T-helper 2 cell treated with Interferon-gamma antibody and Interleukin-4, amounts not matched to agents 100 ng/mL and 5 ng/mL, for 36 hours (primary cell): ENCODE measurements around the gene PTH2R. TPM values are rescaled to one million over a fixed set of nuclear protein-coding genes. Genes with fewer than 3 reads are reported as not detected.
"Not testable (repeated sequence)": the region's sequence is repeated elsewhere in the genome, so short reads cannot be mapped to it uniquely, and the experiment has no call there.

Source experiments
- intact Hi-C: fragments of 100-400 bp; cut with micrococcal nuclease; formaldehyde crosslinking; loops from one replicate; pipeline ENCODE4 v1.15.1; 2023
- total RNA-seq: library from RNA; stranded (reverse); gene quantifications from 2 replicates; pipeline ENCODE4 v1.2.3, GENCODE V29; 2022

PTH2R gene, protein sequence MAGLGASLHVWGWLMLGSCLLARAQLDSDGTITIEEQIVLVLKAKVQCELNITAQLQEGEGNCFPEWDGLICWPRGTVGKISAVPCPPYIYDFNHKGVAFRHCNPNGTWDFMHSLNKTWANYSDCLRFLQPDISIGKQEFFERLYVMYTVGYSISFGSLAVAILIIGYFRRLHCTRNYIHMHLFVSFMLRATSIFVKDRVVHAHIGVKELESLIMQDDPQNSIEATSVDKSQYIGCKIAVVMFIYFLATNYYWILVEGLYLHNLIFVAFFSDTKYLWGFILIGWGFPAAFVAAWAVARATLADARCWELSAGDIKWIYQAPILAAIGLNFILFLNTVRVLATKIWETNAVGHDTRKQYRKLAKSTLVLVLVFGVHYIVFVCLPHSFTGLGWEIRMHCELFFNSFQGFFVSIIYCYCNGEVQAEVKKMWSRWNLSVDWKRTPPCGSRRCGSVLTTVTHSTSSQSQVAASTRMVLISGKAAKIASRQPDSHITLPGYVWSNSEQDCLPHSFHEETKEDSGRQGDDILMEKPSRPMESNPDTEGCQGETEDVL
- total RNA-seq, result 0.11 and 0.34 TPM in 2 replicates

- intact Hi-C loops, result no loop called here
Observed at GRCh38 chr2:208406474-208407451, at the start of gene PTH2R. Gene PTH2R, plus strand, starts transcription at chr2:208406792. Its CDS starts 252 bp downstream, at chr2:208407044.

DNA sequence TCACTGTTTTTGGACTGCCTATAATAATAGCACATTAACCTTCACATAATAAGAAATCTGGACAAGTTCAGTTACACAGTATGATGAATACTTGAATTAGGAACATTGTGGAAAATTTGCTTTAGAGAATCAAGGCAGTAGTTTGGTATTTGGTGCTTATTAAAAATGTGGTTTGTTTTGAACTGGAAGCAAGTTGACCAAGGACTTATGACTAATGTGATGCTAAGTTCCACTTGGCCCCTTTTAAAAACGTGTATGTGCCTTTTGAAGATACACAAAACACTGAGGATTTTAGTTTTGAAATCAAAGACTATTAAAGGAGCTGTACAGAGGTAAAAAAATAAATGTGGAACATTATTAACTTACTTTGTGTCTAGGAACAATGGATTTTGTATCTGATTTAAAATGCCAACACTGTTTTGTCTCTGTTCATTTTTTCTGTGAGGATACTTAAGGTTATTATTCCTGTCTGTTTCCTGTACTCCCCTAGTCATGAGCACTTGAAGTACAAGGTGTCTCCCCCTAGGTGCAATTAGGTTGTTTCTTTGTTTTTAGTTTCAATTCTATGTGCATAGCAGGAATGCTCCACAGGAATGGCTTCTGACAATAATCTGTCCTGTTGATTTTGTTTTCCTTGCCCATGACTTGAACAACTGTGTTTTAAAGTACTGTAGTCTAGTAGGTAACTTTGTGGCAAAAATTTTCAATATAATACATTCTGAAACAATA, 49.6 kb upstream of the PTH2R start:
- intact Hi-C loops, result no loop called here

GRCh38 chr2:208358758-208359631, 47.6 kb upstream of the PTH2R start:
- intact Hi-C loops, result no loop called here

DNA sequence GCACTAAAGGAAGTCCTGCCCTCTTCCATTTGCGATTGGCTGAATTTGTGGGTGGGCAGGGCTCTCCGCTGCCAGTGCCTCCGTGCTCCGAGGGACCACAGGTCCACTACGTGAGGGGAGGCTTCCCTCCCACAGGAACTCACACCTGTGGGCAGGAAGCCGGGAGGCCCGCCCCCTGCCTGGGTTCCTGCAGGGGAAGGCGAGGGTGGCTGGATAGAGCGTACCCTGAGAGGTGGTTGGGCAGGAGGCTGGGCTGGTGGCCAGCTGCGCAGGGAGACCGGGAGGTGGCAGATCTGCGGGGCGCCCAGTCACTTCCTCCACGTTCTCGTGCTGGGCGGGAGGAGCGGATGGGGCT, 47.0 kb upstream of the PTH2R start:
- intact Hi-C loops, result no loop called here

DNA sequence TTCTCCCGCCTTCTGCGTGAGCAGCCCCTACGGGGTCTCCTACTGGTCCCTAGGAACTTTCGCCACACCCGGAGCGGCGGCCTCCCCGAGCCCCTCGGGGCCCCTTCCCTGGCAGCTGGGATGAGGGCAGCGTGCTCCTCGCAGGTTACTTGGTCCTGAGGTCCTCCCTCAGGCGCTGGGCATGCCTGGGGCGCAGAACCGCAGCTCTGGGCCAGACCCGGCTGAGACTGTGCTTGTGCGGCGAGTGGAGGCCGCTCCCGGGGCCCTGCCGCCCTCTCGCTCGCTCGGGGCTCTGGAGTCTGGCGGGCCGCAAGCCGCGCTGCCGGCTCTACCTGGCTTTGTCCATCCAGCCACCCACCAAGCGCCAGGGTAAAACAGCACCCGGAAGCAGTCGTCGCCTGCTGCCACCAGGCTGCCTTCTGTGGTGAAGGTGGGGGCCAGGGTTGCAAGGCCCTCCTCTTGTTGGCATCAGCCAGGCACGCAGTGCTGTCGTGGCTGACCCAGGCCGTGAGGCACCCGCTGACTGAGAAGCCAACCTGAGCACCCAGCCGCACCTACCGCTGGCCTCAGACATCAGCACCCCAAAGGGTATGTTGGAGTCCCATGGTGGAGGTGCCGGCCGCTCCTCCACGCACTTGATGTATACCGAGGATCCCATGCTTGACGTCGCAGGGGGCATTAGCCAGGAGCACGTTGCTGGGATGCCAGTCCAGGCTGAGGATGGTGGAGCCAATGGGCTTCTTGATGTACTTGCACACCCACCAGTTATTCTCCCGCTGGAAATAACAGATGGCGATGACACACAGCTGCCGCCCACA, 46.1 kb upstream of the PTH2R start:
- intact Hi-C loops, result no loop called here

DNA sequence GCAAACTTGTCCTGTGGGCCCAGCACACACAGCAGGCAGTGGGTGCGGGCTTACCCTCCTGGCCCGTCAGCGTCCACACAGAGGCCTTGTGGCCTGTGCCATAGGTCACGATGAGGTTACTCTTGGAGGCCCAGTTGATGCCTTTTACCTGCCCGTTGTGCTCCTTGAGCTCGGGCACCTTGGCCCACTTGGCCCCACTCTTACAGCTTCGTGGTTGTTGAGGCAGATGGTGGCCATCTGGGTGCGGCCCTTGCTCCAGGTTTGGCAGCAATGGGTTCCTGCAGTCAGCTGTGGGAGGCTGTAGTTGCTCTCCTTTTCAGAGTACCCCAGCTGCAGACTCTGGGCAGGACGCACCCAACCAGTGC, 45.5 kb upstream of the PTH2R start:
- intact Hi-C loops, result no loop called here

- intact Hi-C loops, result no loop called here
Observed at GRCh38 chr2:208363485-208363884, 43.1 kb upstream of the PTH2R start.

DNA sequence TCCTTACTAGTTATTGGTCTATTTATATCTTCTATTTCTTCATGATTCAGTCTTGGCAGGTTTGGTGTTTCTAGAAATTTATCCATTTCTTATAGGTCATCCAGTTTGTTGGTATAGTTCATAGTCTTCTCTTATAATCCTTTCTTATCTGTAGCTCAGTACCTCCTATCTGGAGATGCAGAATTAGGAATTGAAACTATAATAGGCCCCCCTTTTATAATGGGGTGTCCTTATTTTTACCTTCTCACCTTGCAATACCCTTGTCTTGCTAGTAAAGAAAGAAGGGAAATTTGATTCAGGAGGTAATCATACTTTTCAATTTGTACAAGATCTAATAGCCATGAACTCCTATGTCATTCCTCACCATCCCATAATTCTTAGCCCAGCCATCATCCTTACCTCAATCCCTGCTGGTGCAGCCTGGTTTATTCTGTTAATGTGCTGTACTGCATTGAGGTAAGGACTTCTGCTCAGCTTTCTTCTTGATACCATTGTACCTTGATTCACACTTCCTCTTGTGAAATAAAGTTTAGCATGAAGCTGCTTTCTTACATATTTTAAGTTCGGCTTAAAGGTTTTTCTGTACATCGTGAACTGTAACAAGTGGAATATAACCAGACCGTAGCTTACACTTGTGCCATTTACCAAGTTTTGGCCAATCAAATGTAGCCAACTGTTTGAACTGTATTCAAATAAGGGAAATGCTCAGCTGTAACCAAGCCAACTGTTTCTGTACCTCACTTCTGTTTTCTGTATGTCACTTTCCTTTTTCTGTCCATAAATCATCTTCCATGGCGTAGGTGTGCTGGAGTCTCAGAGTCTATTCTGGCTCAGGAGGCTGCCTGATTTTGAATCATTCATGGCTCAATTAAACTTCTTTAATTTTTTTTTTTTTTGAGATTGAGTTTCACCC, 40.1 kb upstream of the PTH2R start:
- intact Hi-C loops, result no loop called here

GRCh38 chr2:208369091-208369490, 37.5 kb upstream of the PTH2R start:
- intact Hi-C loops, result no loop called here

GRCh38 chr2:208370881-208371633, 35.5 kb upstream of the PTH2R start:
- intact Hi-C loops, result no loop called here

DNA sequence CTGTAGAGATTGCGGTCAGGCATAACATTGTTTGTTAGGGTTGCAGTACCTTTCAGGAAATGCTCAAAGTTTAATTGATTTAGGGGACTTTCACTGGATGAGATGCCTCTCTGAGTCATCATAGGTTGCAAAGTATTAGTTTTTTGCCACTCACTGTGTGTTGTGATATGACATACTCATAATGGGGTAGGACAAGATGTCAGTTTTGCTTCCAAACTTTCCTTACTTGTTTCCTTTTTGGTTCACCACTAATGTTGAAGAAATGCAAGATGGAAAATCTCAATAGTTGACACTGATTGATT, 35.0 kb upstream of the PTH2R start:
- intact Hi-C loops, result no loop called here

DNA sequence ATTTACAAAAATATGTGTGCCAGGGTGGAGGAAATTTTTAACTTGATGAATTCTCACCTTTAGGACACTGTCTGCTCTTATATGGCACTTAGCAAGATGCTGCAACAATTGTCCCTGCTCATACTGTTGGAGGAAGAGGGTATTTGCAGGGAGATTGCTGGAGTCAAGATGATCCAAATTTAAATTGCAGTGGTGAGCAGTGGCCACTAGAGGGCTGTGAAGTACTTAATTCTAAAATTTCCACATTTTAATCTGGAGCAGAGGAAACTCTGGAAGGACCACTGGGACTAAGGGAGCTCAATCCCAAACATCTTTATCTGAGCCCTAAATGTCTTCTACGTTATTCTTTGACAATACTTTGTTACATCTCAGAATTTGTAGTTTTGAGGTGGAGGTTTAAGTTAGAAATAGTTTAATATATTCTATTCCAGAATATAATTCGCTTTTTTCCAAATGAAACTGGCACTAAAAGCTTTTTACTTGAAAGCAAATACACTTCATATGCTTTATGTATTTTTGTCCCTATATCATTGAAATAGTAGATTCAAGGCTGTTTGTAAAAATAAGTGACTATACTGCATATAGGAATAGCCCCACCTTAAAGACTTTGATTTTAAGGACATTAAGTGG, 33.0 kb upstream of the PTH2R start:
- intact Hi-C loops, result no loop called here

DNA sequence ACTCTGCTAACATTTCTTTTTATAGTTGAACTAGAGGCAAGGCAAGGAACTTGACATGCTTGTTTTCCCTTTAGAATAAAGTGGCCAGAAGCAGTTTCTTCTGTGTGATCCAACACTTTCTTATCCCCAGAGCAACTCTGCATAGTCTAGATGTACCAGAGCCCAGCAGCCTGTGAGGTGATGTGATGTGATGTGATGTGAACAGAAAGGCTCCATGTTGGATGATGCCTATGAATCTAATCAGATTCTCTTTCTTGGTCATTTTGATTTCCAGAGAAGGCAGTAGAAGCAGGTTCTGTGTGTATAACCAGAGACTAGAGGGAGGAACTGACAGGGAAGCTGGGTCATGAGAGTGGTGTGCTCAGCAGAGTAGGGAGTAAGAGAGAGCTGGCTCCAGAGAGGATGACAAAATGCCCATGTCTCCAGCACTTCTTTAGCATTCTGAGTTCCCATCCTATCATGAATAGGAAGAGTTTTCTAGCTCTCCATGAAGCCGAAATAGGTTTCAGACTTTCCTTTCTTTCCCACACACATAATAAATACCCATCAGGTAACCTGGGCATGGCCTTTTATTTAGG, 31.0 kb upstream of the PTH2R start:
- intact Hi-C loops, result no loop called here

- intact Hi-C loops, result not testable (repeated sequence)
Observed at GRCh38 chr2:208377344-208377860, 29.2 kb upstream of the PTH2R start.

- intact Hi-C loops, result no loop called here
Observed at GRCh38 chr2:208379192-208379591, 27.4 kb upstream of the PTH2R start.

- intact Hi-C loops, result no loop called here
Observed at GRCh38 chr2:208384637-208385036, 22.0 kb upstream of the PTH2R start.

DNA sequence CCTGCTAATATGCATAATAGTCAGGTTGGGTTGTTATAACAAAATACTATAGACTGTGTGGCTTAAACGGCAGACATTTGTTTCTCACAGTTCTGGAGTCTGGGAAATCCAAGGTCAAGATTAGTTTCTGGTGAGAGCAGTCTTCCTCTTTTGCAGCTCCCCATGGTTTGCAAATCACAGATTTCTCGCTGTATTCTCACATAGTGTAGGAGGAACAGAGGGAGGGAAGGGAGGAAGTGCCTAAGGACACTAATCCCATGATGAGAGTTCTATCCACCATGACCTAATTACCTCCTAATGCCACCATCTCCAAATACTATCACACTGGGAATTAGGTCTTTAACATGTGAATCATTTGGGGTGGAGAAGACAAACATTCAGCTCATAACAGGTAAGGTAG, 20.1 kb upstream of the PTH2R start:
- intact Hi-C loops, result no loop called here
